Measurements from ENCODE around the gene SESTD1.
"Not testable (repeated sequence)": the region's sequence is repeated elsewhere in the genome, so short reads cannot be mapped to it uniquely, and the experiment has no call there.

Gene SESTD1

GRCh38 chr2:179265082-179265510 is 464 bp upstream of the SESTD1 start:
- DNase-seq: no peak

- peak; percentile 43 for DNase-seq
These were observed 925 bp downstream of the SESTD1 start for GRCh38 chr2:179263446-179264367.

GRCh38 chr2:179263015-179263414 is 1.6 kb downstream of the SESTD1 start:
- no peak for DNase-seq

GRCh38 chr2:179262077-179262660 is 2.5 kb downstream of the SESTD1 start:
- no peak for DNase-seq

- no peak for DNase-seq
These were observed 3.3 kb downstream of the SESTD1 start for GRCh38 chr2:179261151-179261825.

- no peak for DNase-seq
These were observed 4.4 kb downstream of the SESTD1 start for GRCh38 chr2:179260224-179260623.

GRCh38 chr2:179255129-179255528 is 9.5 kb downstream of the SESTD1 start:
- DNase-seq: no peak

GRCh38 chr2:179253226-179253625 is 11.4 kb downstream of the SESTD1 start:
- DNase-seq: no peak

GRCh38 chr2:179252423-179252822 is 12.2 kb downstream of the SESTD1 start:
- no peak for DNase-seq

GRCh38 chr2:179251870-179252269 is 12.8 kb downstream of the SESTD1 start:
- no peak for DNase-seq

- no peak for DNase-seq
These were observed 13.7 kb downstream of the SESTD1 start for GRCh38 chr2:179250848-179251504.

- no peak for DNase-seq
These were observed 14.5 kb downstream of the SESTD1 start for GRCh38 chr2:179250095-179250494.

- no peak for DNase-seq
These were observed 16.6 kb downstream of the SESTD1 start for GRCh38 chr2:179248024-179248348.

- no peak for DNase-seq
These were observed 17.2 kb downstream of the SESTD1 start for GRCh38 chr2:179247318-179248023.

- not testable (repeated sequence) for DNase-seq
These were observed 18.8 kb downstream of the SESTD1 start for GRCh38 chr2:179245843-179246242.

GRCh38 chr2:179243046-179243445 is 21.6 kb downstream of the SESTD1 start:
- no peak for DNase-seq

GRCh38 chr2:179240481-179241451 is 23.9 kb downstream of the SESTD1 start:
- DNase-seq: no peak

- no peak for DNase-seq
These were observed 24.8 kb downstream of the SESTD1 start for GRCh38 chr2:179239838-179240237.

GRCh38 chr2:179239195-179239594 is 25.4 kb downstream of the SESTD1 start:
- DNase-seq: no peak

GRCh38 chr2:179238027-179238426 is 26.6 kb downstream of the SESTD1 start:
- DNase-seq: no peak

- DNase-seq: peak; percentile 2
These were observed 27.3 kb downstream of the SESTD1 start for GRCh38 chr2:179237209-179237946.

Measured in COR-L47 (cell line).